Pancreas (tissue), 10 donors: ENCODE measurements around the gene STK32A. TPM values are rescaled to one million over a fixed set of nuclear protein-coding genes. Genes with fewer than 3 reads are reported as not detected.

Experiments
- ATAC-seq, 4 donors: fragments of 200-7000 bp; cut with Tn5 transposase; one replicate each; pipeline versions ENCODE4 v1.8.0 to v1.9.1; 2020; ENCODE audit warnings: mild to moderate bottlenecking in 4 of 4, moderate library complexity in 4 of 4
- DNase-seq, 6 donors: peaks; one replicate each; pipeline ENCODE4 v3.0.0-alpha.2; 2020
- FAIRE-seq: peaks from 2 replicates; lab custom pipeline; 2012; peaks lifted over from hg19 to GRCh38; lab: Jason Lieb, UNC
- H3K27ac ChIP-seq, 4 donors: fragments of 200-600 bp; sonication (generic); 1 replicate in 3 of 4; 2 replicates in 1 of 4; pipeline versions ENCODE4 v1.5.0 to v1.8.0; 2020
- H3K27me3 ChIP-seq, 4 donors: fragments of 200-600 bp; one replicate each; pipeline ENCODE4 v1.8.0; 2021
- H3K36me3 ChIP-seq, 3 donors: fragments of 200-600 bp; sonication (generic) in 1 of 3; one replicate each; pipeline versions ENCODE4 v1.5.0 to v1.8.0; 2020 to 2021
- H3K4me1 ChIP-seq, 3 donors: fragments of 200-600 bp; one replicate each; pipeline ENCODE4 v1.8.0; 2021
- H3K4me3 ChIP-seq, 4 donors: fragments of 200-600 bp; sonication (generic) in 2 of 4; one replicate each; pipeline versions ENCODE4 v1.5.0 to v1.8.0; 2020 to 2021
- H3K9me3 ChIP-seq, 4 donors: fragments of 200-600 bp; one replicate each; pipeline ENCODE4 v1.8.0; 2021
- WGBS, 2 donors: extraction: QIAGEN DNeasy Blood & Tissue Kit; methylation state at CpG; one replicate each; pipeline ENCODE4 v1.1.7; 2013; 5-methylcytosine and 5-hydroxymethylcytosine counted together
- intact Hi-C, 3 donors: fragments of 100-400 bp; cut with DNase I; formaldehyde crosslinking; loops; one replicate each; pipeline versions ENCODE4 v1.11.1 to v1.14.2; 2022
- polyA plus RNA-seq, 2 donors: library from polyadenylated mRNA; stranded (reverse); fragments of 200-250 nt; gene quantifications; one replicate each; pipeline ENCODE4 v1.2.3, GENCODE V29; 2013
- total RNA-seq, 6 donors: library from RNA; stranded (reverse); fragmentation: NEBNext Ultra II Directional in 4 of 6; extraction: Animal tissue kit (Norgen Biotek cat#: 25700) in 4 of 6; gene quantifications; one replicate each; pipeline versions ENCODE4 v1.2.1 to v1.2.4, GENCODE V29; 2021 to 2023
- TF ChIP-seq, protein P1 (sequence below), 4 donors: fragments of 200-600 bp; sonication (generic) in 3 of 4; IDR thresholded peaks; one replicate each; pipeline versions ENCODE4 v1.5.0 to v1.8.0; 2021; ENCODE audit warnings: antibody characterized with exemption in 4 of 4
- donor health status: healthy with polysubstance abuse.
- donor health status: DM: no; HTN: no; CAD: no; lungs with moderate emphysema.
- donor health status: DM: no; HTN: no; CAD: no.
- donor health status: control.
- donor health status: control.
- donor health status: Bipolar disorder and iron deficiency.
- donor health status: DM: yes; HTN: yes; CAD: no.
- donor health status: DM: no; HTN: no; CAD: no.
- donor health status: DM: no; HTN: no; CAD: no.
- donor health status: DM: yes; HTN: yes; CAD: no.

The STK32A gene
- total and polyA plus RNA-seq, 8 donors: 1.7 to 5.6 (median 3.2) TPM

DNA sequence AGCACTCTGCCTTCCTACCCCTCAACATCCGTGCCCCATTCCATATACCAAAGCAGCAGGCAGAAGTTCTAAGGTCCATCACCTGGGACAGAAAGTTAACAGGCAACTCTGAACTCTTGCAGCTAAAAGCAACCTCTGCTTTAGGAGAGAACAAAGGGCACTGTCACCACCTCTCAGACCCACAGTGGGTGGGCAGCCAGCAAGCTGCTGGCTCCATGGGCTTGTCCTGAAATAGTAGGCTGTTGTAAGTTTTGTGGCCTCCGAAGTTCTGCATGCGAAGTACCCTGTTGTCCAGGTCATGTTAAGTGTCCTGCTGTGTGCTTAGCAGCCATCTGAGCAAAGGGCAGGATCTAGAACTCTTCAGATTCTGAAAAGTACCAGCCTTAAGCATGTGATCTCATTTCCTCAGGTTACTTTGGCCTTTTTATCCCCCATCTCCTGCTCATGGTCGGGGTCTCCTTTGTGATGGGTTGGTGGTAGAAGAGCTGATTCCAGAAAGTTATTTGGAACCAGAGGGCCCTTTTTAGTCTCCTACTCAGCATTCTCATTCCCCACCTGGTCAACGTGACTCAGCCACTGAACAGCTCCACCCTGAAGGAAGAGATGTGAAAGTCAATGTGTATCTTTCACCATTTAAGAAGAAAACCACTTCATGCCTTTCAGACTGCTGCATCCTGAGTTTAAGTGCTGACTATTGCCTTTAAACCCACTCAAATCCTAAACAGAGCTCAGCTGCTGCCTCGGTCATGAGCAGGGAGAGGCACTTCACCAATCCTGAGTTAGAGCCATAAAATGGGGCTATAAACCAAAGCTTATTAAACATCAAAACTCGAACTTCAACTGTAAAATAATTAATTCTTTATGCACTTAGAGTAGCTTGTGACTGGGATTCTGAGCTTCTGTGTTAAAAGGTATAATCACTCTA, 153.6 kb downstream of the STK32A start:
- WGBS, 2 donors: 67 to 70% methylated on average over 7 of the region's 7 CpGs
- intact Hi-C loops: no loop called here

DNA sequence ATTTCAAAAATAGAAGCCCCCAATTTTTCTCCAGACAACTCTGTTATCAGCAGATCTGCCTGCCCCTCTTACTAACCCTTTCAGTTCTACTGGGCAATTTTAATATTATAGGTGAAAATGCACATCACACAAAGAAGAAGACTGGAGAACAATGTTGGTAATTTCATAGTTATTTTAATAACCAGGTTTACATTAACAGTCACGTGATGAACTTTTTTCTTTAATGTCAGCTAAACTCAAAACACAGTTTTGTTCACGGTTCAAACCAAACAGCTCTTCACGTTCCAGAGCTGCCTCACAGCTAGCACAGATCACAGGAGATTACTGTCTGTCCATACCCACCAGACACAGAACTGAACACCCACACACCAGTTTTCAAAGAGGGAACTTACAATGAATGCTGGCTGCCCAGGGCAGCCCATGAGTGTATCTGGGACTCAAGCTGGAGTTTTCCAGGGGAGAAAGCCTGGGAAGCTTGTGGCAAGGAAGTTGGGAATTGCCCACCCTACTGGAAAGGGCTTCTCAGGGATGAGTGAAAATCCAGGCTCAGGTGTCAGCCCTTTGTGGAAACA, 155.9 kb downstream of the STK32A start:
- H3K4me3 ChIP-seq: no peak overlapping the region
- TF ChIP-seq, protein P1, sequence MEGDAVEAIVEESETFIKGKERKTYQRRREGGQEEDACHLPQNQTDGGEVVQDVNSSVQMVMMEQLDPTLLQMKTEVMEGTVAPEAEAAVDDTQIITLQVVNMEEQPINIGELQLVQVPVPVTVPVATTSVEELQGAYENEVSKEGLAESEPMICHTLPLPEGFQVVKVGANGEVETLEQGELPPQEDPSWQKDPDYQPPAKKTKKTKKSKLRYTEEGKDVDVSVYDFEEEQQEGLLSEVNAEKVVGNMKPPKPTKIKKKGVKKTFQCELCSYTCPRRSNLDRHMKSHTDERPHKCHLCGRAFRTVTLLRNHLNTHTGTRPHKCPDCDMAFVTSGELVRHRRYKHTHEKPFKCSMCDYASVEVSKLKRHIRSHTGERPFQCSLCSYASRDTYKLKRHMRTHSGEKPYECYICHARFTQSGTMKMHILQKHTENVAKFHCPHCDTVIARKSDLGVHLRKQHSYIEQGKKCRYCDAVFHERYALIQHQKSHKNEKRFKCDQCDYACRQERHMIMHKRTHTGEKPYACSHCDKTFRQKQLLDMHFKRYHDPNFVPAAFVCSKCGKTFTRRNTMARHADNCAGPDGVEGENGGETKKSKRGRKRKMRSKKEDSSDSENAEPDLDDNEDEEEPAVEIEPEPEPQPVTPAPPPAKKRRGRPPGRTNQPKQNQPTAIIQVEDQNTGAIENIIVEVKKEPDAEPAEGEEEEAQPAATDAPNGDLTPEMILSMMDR (IDR thresholded peaks at IDR 0.05): no peak
- whole genome bisulfite sequencing, 2 donors: 59 to 63% methylated on average over 3 of the region's 3 CpGs
- no peaks in the 10 kb centered on the region for H3K4me1 ChIP-seq
- intact Hi-C loops: no loop called here
- no peak for DNase-seq
- no peak for FAIRE-seq
- no peaks in the 10 kb centered on the region for H3K36me3 ChIP-seq
- no peaks in the 10 kb centered on the region for H3K27me3 ChIP-seq
- no peak overlapping the region for H3K27ac ChIP-seq
- ATAC-seq: no peak
- no peaks in the 10 kb centered on the region for H3K9me3 ChIP-seq

More for the DNA sequence above, 153.6 kb downstream of the STK32A start:
- H3K4me1 ChIP-seq: no peaks in the 10 kb centered on the region
- TF ChIP-seq, protein P1 (IDR thresholded peaks at IDR 0.05): no peak
- no peaks in the 10 kb centered on the region for H3K27me3 ChIP-seq
- FAIRE-seq (no peak), DNase-seq (no peak), ATAC-seq (no peak)
- no peak overlapping the region for H3K4me3 ChIP-seq
- H3K36me3 ChIP-seq: no peaks in the 10 kb centered on the region
- no peak overlapping the region for H3K27ac ChIP-seq
- no peaks in the 10 kb centered on the region for H3K9me3 ChIP-seq

DNA sequence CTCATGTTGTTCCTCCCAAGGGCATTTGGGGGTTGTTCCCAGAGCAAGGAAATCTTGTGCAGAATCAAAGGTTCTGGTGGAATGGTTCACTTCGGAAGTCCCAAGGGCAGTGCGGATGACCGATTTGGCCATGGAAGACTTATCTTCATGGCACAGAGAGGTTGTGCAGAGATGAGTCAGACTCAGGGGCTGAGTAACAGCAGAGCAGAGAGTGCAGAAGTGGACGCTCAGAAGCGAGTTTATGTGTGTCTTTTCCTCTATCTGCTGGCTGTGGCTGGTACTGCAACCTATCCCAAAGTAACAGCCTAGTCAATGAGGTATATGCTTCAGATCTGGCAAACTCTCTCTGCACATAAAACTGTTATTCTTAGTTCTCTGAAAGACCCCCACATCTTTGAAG, 157.0 kb downstream of the STK32A start:
- intact Hi-C loops: no loop called here

DNA sequence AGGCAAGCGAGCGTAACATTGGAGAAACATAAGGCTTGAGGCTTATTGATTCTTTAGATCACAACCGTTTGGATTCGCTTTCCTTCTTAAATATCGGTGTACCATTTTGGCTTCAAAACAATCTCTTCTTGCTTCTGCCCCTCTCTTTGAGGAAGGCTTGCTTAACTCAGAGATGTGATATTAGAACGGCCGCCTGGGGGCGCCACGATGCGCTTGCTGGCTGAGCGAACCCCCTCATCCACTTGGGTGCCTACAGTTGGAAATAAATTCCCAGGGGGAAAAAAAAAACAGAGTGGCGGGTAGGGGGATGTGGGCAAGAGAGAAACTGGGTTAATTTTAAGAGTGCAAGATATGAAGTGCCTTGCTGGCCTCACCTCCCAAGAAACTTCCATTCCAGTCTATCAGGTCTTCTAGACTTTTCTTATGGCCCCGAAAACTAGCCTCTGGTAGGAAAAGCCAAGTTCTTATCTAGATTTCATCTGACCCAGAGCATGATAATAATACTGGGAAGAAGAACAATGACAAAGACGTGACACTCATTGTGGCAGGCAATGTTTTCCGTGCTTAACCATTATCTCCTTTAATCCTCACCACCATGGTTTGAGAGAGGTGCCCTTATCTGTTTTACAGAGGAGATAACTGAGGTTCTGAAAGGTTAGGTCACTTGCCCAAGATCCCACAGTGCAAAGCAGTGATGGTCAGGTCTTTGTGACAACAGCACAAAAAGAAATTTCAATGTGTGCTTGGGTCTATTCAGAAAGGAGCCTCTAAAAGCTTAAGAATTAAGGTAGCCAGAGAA, 159.2 kb downstream of the STK32A start:
- WGBS, 2 donors: 57 to 65% methylated on average over 15 of the region's 15 CpGs
- no peak for DNase-seq
- TF ChIP-seq, protein P1 (IDR thresholded peaks at IDR 0.05): no peak
- FAIRE-seq: no peak
- Histone ChIP-seq H3K27ac (no peak overlapping the region), H3K4me3 (no peak overlapping the region), H3K36me3 (no peaks in the 10 kb centered on the region), H3K9me3 (no peaks in the 10 kb centered on the region), H3K4me1 (no peaks in the 10 kb centered on the region), H3K27me3 (no peaks in the 10 kb centered on the region)
- no peak for ATAC-seq
- intact Hi-C loops: no loop called here

More for the DNA sequence above, 157.0 kb downstream of the STK32A start:
- Histone ChIP-seq H3K27ac (no peak overlapping the region), H3K4me3 (no peak overlapping the region), H3K36me3 (no peaks in the 10 kb centered on the region), H3K27me3 (no peaks in the 10 kb centered on the region), H3K4me1 (no peaks in the 10 kb centered on the region), H3K9me3 (no peaks in the 10 kb centered on the region)
- peak in 1 of 6 donors; percentile 41 for DNase-seq
- ATAC-seq: peak; percentile 56 to 92 (median 90)
- TF ChIP-seq, protein P1 (IDR thresholded peaks at IDR 0.05): peak; percentile 5 to 49 (median 36)
- WGBS, 2 donors: 38 to 57% methylated on average over 5 of the region's 5 CpGs
- FAIRE-seq: no peak
